GM10847 (cell line): ENCODE data around the gene OR51E1.

Experiments used
- POLR2A ChIP-seq: IDR thresholded peaks from 2 replicates; pipeline ENCODE4 v1.6.1; 2011; ENCODE audit not compliant: insufficient read length; ENCODE audit errors: extremely low read depth

Gene OR51E1, protein sequence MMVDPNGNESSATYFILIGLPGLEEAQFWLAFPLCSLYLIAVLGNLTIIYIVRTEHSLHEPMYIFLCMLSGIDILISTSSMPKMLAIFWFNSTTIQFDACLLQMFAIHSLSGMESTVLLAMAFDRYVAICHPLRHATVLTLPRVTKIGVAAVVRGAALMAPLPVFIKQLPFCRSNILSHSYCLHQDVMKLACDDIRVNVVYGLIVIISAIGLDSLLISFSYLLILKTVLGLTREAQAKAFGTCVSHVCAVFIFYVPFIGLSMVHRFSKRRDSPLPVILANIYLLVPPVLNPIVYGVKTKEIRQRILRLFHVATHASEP

DNA sequence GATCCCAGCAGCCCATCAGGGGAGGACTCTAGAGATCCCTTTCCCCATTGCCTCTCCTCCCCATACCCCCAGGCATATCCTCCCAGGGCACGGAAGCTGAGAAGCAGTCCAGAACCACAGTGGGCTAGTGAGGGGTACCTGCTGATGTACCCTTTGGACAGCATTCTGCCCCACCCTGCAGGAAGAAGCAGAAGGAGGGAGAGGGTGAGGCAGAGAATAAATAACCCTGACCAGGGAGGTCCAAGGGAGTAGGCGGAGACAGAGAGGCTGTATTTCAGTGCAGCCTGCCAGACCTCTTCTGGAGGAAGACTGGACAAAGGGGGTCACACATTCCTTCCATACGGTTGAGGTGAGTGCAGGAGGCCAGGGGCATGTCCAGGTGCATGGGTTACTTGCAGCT, at the start of gene OR51E1:
Gene OR51E1, plus strand, starts transcription at position 301 of the 400 bp plus-strand sequence. CDS start 8,545 bp downstream, outside the sequence.
- no peak for TF ChIP-seq POLR2A

DNA sequence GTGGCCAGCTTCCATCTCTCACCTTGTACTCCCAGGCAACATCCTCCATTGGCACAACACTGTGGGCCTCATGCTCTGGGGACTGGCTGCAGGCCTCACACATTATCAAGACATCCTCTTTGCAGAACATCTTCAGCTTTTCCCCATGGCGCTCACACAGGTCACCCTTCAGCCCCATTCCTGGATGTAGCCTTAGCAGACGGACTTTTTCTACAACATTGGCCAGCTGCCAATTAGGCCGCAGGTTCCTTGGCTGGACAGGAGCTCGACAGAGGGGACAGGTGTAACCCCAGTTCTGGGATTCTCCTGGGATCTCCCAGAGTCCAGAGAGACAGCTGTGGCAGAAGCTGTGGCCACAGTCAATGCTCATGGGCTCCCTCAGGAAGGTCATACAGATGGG, 38.7 kb upstream of the OR51E1 start:
- no peak for TF ChIP-seq POLR2A

DNA sequence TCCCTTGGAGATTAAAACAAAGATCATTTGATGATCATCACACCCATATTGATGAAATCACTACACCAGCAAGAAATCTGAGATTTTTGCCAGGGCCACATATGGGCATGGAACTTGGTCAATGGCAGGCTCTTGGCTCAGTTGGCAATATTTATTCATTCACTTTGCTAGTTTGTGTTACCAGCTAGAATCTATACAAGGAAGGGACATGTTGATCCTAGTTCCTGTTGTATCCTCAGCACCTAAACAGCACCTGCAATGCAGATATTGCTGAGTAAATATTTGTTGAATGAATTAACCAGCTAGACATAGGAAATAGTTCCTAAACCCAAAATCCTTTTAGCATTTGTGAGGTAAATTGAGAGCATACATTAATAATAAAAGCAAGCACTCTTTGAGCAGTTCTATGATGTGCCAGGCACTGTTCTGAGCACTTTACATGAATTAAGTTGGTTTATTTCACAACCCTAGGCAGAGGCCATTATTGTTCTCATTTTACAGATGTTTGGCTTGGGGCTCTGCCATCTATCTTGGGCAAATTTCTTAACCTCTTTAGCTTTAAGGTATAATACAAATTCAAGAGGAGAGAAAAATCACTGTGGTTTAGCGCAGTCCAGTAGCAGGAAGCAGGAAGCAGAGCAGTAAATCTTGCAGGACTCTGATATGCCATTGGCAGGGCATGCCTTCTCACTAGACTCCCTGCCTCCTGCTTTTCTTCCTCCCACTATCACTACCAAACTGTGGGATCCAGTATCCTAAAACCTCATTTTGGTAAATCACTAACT, 37.4 kb upstream of the OR51E1 start:
- no peak for TF ChIP-seq POLR2A

DNA sequence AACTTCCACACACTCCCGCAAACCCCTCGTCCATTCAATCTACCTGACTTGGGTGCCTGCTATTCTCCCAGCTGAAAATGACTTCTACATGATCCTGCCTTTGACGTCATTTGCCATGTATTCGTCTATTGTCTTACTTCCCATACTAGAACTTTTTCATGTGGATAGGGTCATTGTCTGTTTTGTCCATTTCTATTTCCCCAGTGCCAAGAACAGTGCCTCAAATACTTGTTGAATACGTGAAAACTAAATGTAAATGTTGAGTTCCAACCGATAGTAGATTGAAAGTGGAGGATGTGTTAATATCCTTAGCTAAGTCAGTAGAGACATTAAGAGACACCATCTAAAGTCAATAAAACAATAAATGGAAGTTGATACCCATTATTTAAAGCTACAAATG, 36.7 kb upstream of the OR51E1 start:
- TF ChIP-seq POLR2A: no peak

- TF ChIP-seq POLR2A: peak; percentile 52
Observed at GRCh38 chr11:4607781-4608666, 35.8 kb upstream of the OR51E1 start, which contains the start of gene TRIM68. Gene TRIM68, minus strand, starts transcription at chr11:4608231. Its CDS starts 2,727 bp downstream, at chr11:4605504.

DNA sequence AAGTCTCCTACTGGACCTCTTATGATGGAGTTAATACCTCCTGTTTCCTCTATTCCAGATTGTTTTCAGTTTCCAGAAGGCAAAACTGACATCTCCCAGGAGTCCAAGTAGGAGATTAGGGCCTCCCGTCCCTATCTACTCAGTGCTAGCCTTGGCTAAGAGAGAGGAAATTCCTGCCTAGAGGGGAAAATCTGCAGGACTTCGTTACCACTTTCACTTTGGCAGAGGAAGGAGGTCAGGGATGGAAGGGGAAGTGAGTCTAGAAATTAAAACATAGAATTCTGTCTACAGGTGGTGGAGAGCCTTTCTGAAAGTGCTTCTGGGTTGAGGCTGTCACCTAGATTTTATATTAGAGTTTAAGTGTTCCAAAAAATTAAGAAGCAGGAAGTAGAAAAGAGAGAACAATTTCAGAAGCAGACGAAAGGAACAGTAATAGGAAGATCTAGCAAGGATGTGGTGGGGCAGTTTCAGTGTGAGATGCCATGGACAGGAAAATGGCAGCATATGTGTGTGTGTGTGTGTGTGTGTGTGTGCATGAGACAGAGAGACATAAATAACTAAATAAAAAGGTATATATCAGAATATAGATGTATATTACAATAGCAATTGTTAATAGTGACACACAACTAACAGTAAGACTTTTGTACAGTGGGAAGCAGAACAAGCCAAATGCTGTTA, 33.4 kb upstream of the OR51E1 start:
- TF ChIP-seq POLR2A: no peak

GRCh38 chr11:4611986-4612385, 31.8 kb upstream of the OR51E1 start:
- no peak for TF ChIP-seq POLR2A

- no peak for TF ChIP-seq POLR2A
Observed at GRCh38 chr11:4615856-4616444, 27.8 kb upstream of the OR51E1 start.

DNA sequence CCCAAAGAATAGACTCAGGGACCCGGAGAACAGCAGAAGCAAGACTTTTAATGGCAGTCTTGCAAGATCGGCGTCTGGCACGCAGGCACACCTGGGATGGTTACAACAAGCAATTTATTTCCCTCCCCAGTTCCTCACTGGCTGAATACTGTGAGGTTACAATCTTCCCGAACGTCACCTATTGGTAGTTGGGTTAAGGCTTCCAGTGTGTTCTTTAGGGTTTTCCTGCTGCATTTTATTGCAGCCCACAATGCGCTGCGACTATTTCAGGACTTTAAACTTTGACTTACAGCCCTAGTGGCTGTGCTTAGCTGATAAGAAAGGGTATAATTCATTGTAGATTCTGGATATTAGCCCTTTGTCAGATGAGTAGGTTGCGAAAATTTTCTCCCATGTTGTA, 24.3 kb upstream of the OR51E1 start:
- TF ChIP-seq POLR2A: no peak

DNA sequence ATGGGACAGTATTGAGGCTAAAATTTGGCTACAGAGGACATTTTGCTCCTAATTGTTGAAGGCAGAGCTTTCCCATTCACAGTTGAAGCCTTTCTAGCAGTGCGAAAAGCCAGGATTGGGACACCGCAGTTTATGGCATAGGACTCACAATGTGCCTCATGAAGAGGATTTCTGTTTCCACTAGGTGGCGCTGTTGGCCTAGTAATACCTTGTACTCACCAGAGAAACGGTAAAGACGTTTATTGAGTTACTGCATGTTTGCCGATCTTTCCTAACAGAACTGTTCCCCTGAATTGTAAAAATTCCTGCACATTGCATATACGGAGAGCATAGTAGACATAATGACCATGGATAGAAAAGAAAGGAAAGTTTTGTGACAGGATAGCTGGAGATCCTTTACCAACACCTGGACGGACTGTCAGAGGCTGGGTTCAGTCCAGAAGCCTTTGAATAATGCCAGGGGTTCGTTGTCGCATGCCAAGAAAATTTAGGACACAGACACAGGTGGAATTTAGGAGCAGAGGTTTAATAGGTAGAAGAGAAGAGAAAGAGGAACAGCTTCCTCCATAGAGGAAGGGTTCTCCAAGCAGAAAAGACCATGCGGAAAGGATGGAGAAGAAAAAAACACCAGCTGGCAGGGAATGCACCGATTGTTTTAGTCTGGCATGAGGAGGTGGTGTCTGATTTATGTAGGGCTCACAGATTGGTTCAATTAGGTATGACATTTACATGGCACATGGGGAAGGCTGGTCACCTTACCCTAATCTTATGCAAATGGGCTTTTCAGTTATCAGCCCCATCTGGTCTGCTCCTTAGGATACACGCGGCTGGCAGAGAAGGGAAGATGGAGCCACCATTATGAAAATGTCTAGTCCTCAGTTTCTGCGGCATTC, 17.3 kb upstream of the OR51E1 start:
- no peak for TF ChIP-seq POLR2A

DNA sequence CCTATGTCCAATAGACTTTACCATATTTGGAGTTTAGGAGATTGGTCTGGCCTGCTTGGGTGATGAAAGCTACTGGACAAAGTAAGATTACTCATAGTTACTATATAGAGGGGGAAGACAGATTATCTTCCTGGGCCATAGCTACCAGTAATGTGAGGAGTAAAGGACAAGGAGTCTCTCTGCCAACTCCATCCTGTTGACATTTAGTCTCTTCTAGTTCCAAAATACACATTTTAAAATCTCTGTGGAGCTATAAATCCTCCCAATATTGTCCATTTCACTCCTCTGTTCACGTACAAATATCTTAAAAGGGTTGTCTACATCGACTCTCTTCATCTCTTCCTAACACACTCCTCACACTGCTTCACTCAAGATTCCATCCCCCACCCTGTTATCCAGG, 7.6 kb upstream of the OR51E1 start:
- no peak for TF ChIP-seq POLR2A

DNA sequence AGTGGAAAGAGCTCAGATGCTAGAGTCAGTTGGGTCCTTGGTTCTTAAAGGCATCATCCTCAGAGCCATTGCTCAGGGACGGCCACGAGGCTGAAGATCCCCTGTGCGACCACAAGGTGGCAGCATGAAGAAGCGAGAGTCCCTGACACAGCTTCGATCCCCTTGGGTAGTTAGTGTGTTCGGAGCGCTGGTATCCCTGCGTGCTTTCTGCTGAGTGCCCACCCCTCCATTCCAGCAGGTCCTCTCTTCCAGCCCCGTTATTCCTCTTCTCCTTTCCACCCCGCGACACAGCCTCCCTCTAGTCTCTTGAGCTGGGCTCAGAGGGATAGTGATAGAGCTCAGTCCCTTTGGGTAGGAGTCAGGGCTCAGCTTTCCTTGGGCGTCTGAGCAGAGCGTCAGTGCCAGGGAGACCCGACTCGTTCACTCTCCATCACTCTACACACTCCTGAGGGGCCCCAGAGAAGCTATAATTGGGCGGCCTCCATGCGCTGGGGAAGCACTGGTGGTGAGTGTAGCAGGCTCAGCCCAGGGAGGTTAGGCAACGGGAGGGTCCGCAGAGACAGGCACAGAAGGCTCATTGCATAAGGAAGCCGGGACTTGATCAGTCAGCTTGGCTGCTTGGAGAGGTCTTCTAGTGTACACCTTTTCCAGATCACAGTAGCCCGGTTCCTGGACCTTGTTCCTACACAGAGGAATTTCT, 6.7 kb upstream of the OR51E1 start, which contains the start of gene OR51D1:
Gene OR51D1, plus strand, starts transcription at position 516 of the 700 bp plus-strand sequence. CDS start 2,314 bp downstream, outside the sequence.
- no peak for TF ChIP-seq POLR2A

DNA sequence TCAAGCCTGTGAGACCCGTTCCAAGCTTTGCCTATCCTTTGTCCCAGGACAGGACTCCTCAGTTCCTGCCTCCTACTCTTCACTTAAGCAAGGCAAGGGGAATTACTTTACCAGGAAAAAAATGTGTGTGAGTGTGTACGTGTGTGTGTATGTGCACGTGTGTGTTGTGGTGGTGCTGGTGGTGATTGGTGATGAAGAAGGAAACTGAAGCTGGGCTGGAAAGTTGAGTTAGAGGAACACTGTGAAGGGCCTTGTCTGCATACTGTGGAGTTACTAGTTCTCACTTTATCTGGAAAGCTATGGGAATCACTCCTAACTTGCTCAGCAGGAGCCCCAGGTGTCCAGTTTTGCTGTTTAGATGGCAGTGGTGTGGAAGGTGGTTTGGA, 6.1 kb upstream of the OR51E1 start:
- TF ChIP-seq POLR2A: no peak
